Heart right ventricle (tissue), 16 donors: ENCODE results near the gene PIPOX. TPM values are rescaled to one million over a fixed set of nuclear protein-coding genes. Genes with fewer than 3 reads are reported as not detected.

ENCODE experiments used
- ATAC-seq, 8 donors: fragments of 200-7000 bp; cut with Tn5 transposase; one replicate each; pipeline ENCODE4 v1.9.1; 2020; ENCODE audit warnings: mild to moderate bottlenecking in 8 of 8, moderate library complexity in 8 of 8, moderate number of reproducible peaks in 1 of 8
- DNase-seq, 2 donors: peaks; one replicate each; pipeline ENCODE4 v3.0.0-alpha.2; 2020
- H3K27ac ChIP-seq, 10 donors: fragments of 200-600 bp; sonication (generic) in 2 of 10; one replicate each; pipeline versions ENCODE4 v1.5.0 to v1.8.0; 2020 to 2022; ENCODE audit warnings: mild to moderate bottlenecking in 3 of 10
- H3K27me3 ChIP-seq, 7 donors: fragments of 200-600 bp; one replicate each; pipeline ENCODE4 v1.8.0; 2021 to 2022; ENCODE audit warnings: mild to moderate bottlenecking in 2 of 7
- H3K36me3 ChIP-seq, 9 donors: fragments of 200-600 bp; sonication (generic) in 1 of 9; one replicate each; pipeline versions ENCODE4 v1.5.0 to v1.8.0; 2020 to 2022; ENCODE audit warnings: mild to moderate bottlenecking in 2 of 9
- H3K4me1 ChIP-seq, 9 donors: fragments of 200-600 bp; sonication (generic) in 1 of 9; one replicate each; pipeline versions ENCODE4 v1.5.0 to v1.8.0; 2020 to 2022; ENCODE audit warnings: mild to moderate bottlenecking in 4 of 9
- H3K4me3 ChIP-seq, 10 donors: fragments of 200-600 bp; sonication (generic) in 2 of 10; one replicate each; pipeline versions ENCODE4 v1.5.0 to v1.8.0; 2020 to 2022; ENCODE audit warnings: mild to moderate bottlenecking in 7 of 10, moderate library complexity in 2 of 10
- H3K9me3 ChIP-seq, 11 donors: fragments of 200-600 bp in 10 of 11; sonication (generic) in 2 of 11; one replicate each; pipeline versions ENCODE4 v1.5.0 to v1.8.0; 2013 to 2022; ENCODE audit warnings: mild to moderate bottlenecking in 2 of 11, control low read depth in 1 of 11, moderate library complexity in 1 of 11
- CTCF ChIP-seq, 9 donors: fragments of 200-600 bp; sonication (generic) in 2 of 9; IDR thresholded peaks; one replicate each; pipeline versions ENCODE4 v1.5.0 to v1.8.0; 2021 to 2022; ENCODE audit warnings: antibody characterized with exemption in 9 of 9, mild to moderate bottlenecking in 5 of 9, moderate library complexity in 1 of 9
- WGBS, 2 donors: extraction: QIAGEN DNeasy Blood & Tissue Kit; methylation state at CpG; one replicate each; pipeline ENCODE4 v1.1.7; 2013; ENCODE audit warnings: inconsistent platforms in 1 of 2; 5-methylcytosine and 5-hydroxymethylcytosine counted together
- intact Hi-C, 10 donors: fragments of 100-400 bp; cut with DNase I; formaldehyde crosslinking; loops; one replicate each; pipeline versions ENCODE4 v1.11.1 to v1.14.2; 2022
- polyA plus RNA-seq, 2 donors: library from polyadenylated mRNA; stranded (reverse); fragments of 200-250 nt; gene quantifications; one replicate each; pipeline ENCODE4 v1.2.3, GENCODE V29; 2013
- total RNA-seq, 10 donors: library from RNA; stranded (reverse); fragmentation: NEBNext Ultra II Directional in 3 of 10; extraction: Animal tissue kit (Norgen Biotek cat#: 25700) in 3 of 10; gene quantifications; one replicate each; pipeline versions ENCODE4 v1.2.1 to v1.2.4, GENCODE V29; 2021 to 2023
- donor health status: Arrhythmogenic right ventricular cardiomyopathy.
- donor health status: ischemic (EF 13 %, LVEDD 7.1; RV severe dilation, severe dysfunction).
- donor health status: healthy with polysubstance abuse.
- donor health status: DM: no; HTN: yes; CAD: no.
- donor health status: DM: no; HTN: no; CAD: no.
- donor health status: ischemic (EF 25% LVEDD 6.9; RV normal size, moderate dysfunction).
- donor health status: ischemic (EF 25% LVEDD 5.7; RV mildly dilated, moderate dysfunction).
- donor health status: healthy.
- donor health status: DM: yes; HTN: yes; CAD: no.
- donor health status: Ischemic cardiomyopathy.
- donor health status: ischemic (EF 35%, LVEDD 5.7; RV mildly dilated, moderate dysfunction).
- donor health status: nonischemic (EF 11% LVEDD 7.7; RV severe dilation, severe dysfunction).
- donor health status: DM: yes; HTN: yes; CAD: no.
- donor health status: PGD.
- donor health status: ischemic (EF 29% LVEDD 5.4; RV normal size, mild dysfunction).
- donor health status: nonischemic (EF 23%, LVEDD 6.1; RV moderate dilation, normal function).

PIPOX gene
- total and polyA plus RNA-seq, 12 donors = 0.12 to 4.1 (median 0.76) TPM; not detected in 2

DNA sequence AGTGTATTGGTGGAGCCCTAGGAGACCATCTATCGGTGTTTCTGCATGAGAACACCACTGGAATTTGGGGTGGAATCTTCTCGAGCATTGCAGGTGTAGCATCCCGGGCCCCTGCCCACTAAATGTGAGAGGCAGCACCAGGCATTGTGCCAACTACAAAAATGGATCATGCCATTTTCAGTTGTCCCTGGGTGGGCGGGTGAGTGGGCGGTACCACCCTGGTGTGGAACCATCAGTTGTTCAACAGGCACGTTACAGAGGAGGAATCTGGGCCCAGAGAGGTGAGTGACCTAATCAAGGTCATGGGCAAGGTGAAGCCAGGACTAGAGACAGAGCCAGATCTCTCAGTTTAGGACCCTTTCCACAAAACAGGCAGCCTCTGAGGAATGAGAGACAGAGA is 8.8 kb downstream of the PIPOX start:
- WGBS, 2 donors = 81 to 82% methylated on average over 6 of the region's 6 CpGs
- DNase-seq (no peak), ATAC-seq (no peak)
- H3K36me3 ChIP-seq = no peaks in the 10 kb centered on the region
- H3K27me3 ChIP-seq = peaks cover 0 to 9% (median 0%) of the 10 kb centered on the region in 7 donors
- peaks cover 0 to 6% (median 0%) of the 10 kb centered on the region in 9 donors for H3K4me1 ChIP-seq
- intact Hi-C loops = no loop called here
- H3K27ac ChIP-seq = no peak overlapping the region
- no peak for TF ChIP-seq CTCF (IDR thresholded peaks at IDR 0.05)
- no peaks in the 10 kb centered on the region for H3K9me3 ChIP-seq
- no peak overlapping the region for H3K4me3 ChIP-seq

DNA sequence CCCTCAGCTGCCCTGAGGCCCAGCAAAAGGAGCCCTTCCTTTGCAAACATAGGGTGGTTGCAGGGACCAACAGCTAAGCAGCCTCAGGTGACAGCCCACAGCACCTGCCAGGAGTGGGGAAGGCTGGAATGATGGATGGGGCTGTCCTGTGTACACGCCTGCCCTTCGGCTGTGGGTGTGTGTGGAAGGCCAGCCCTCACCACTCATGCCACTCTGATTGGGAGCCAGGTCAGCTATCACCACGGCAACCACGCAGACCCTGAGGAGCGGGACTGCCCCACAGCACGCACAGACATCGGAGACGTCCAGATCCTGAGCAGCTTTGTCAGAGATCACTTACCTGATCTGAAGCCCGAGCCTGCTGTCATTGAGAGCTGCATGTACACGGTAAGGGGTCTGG is 11.9 kb downstream of the PIPOX start:
- Histone ChIP-seq H3K4me1 (peaks cover 0 to 10% (median 0%) of the 10 kb centered on the region in 9 donors), H3K9me3 (no peaks in the 10 kb centered on the region), H3K27me3 (peaks cover 0 to 7% (median 0%) of the 10 kb centered on the region in 7 donors), H3K36me3 (no peaks in the 10 kb centered on the region), H3K4me3 (no peak overlapping the region), H3K27ac (no peak overlapping the region)
- peak in 1 of 8 donors; percentile 22 for ATAC-seq
- TF ChIP-seq CTCF (IDR thresholded peaks at IDR 0.05) = no peak
- intact Hi-C loops = no loop called here
- WGBS, 2 donors = 80 to 84% methylated on average over 10 of the region's 10 CpGs
- no peak for DNase-seq

DNA sequence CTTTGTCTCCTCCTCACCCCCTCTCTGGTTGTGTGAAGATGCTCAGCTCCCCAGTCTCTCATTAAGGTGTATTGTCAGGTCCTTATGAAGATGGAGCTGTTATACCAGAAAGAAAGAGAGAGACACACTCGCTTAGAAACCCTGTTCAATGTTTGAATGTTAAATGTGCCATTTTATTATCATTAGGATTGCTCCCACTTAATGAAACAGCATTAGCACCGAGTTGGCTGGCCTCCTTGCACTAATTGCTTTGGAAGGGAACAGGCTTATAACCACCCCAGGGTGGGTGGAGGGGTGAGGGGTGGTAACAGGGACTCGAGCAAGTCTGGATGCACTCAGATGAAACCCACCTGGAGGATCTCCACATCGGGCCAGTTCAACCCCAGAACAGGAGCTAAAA is 14.4 kb downstream of the PIPOX start:
- no peak for TF ChIP-seq CTCF (IDR thresholded peaks at IDR 0.05)
- WGBS, 2 donors = 67 to 68% methylated on average over 4 of the region's 4 CpGs
- ATAC-seq (no peak), DNase-seq (no peak)
- H3K27ac ChIP-seq = no peak overlapping the region
- no peaks in the 10 kb centered on the region for H3K36me3 ChIP-seq
- intact Hi-C loops = no loop called here
- peaks cover 0 to 21% (median 0%) of the 10 kb centered on the region in 9 donors for H3K4me1 ChIP-seq
- no peak overlapping the region for H3K4me3 ChIP-seq
- no peaks in the 10 kb centered on the region for H3K9me3 ChIP-seq
- H3K27me3 ChIP-seq = peaks cover 0 to 7% (median 0%) of the 10 kb centered on the region in 7 donors

- Histone ChIP-seq H3K9me3 (no peaks in the 10 kb centered on the region), H3K36me3 (no peaks in the 10 kb centered on the region), H3K27ac (no peak overlapping the region), H3K27me3 (peaks cover 0 to under 1% (median 0%) of the 10 kb centered on the region in 7 donors), H3K4me3 (no peak overlapping the region), H3K4me1 (peaks cover 0 to 21% (median 0%) of the 10 kb centered on the region in 9 donors)
- TF ChIP-seq CTCF (IDR thresholded peaks at IDR 0.05) = no peak
- ATAC-seq (no peak), DNase-seq (no peak)
- intact Hi-C loops = no loop called here
- WGBS, 2 donors = 89 to 91% methylated on average over 3 of the region's 3 CpGs
Measured at GRCh38 chr17:29058391-29058790, 15.4 kb downstream of the PIPOX start.
